WTC11 (cell line): Measurements from ENCODE around the gene CHCHD2. TPM values are rescaled to one million over a fixed set of nuclear protein-coding genes. Genes with fewer than 3 reads are reported as not detected.
"Not testable (repeated sequence)": the region's sequence is repeated elsewhere in the genome, so short reads cannot be mapped to it uniquely, and the experiment has no call there.

ENCODE experiments used
- ATAC-seq: fragments of 200-7000 bp; cut with Tn5 transposase; 2 replicates; pipeline ENCODE4 v1.10.0; 2021; ENCODE audit warnings: mild to moderate bottlenecking, moderate library complexity
- CTCF ChIA-PET: fragments of 300-600 bp; sonication (Branson Sonifier 250); formaldehyde crosslinking; loops from one replicate; lab custom pipeline; 2021; ENCODE audit warnings: antibody characterized with exemption; lab: Charles Lee
- POLR2A ChIA-PET: fragments of 350-600 bp; sonication (Branson Sonifier 250); formaldehyde crosslinking; loops from one replicate; lab custom pipeline; 2021; ENCODE audit warnings: antibody characterized with exemption; lab: Charles Lee
- DNase-seq: peaks from one replicate; pipeline ENCODE4 v3.0.0; 2021; ENCODE audit warnings: low spot score
- H3K27ac Mint-ChIP-seq: 2 replicates; pipeline ENCODE4 v1.8.0; 2021; ENCODE audit warnings: mixed read lengths
- H3K27me3 Mint-ChIP-seq: 2 replicates; pipeline ENCODE4 v1.8.0; 2021; ENCODE audit warnings: low read depth, mild to moderate bottlenecking, moderate library complexity, mixed read lengths
- H3K36me3 Mint-ChIP-seq: 2 replicates; pipeline ENCODE4 v1.8.0; 2021; ENCODE audit warnings: mixed read lengths
- H3K4me1 Mint-ChIP-seq: 2 replicates; pipeline ENCODE4 v1.8.0; 2022; ENCODE audit warnings: mixed read lengths
- H3K4me3 Mint-ChIP-seq: 2 replicates; pipeline ENCODE4 v1.8.0; 2021; ENCODE audit warnings: mild to moderate bottlenecking, moderate library complexity, mixed read lengths
- H3K9me3 Mint-ChIP-seq: 2 replicates; pipeline ENCODE4 v1.8.0; 2021; ENCODE audit warnings: mixed read lengths
- CREM ChIP-seq: sonication (generic); formaldehyde crosslinking; IDR thresholded peaks from 2 replicates; pipeline ENCODE4 v1.8.1; 2022; ENCODE audit warnings: mild to moderate bottlenecking, missing genetic modification reagents, moderate library complexity
- CTCF ChIP-seq: fragments of 200-600 bp; IDR thresholded peaks from 2 replicates; pipeline ENCODE4 v1.8.0; 2022; ENCODE audit warnings: antibody characterized with exemption
- ERG ChIP-seq: fragments of 250-450 bp; sonication (Bioruptor Pico); IDR thresholded peaks from 2 replicates; pipeline ENCODE4 v1.8.0; 2021; ENCODE audit warnings: mild to moderate bottlenecking
- FOXJ3 ChIP-seq: sonication (generic); formaldehyde crosslinking; IDR thresholded peaks from 2 replicates; pipeline ENCODE4 v1.9.0; 2021; ENCODE audit warnings: missing genetic modification reagents, mild to moderate bottlenecking, borderline replicate concordance
- FOXK1 ChIP-seq: sonication (generic); formaldehyde crosslinking; IDR thresholded peaks from 2 replicates; pipeline ENCODE4 v1.8.0; 2022; ENCODE audit warnings: mild to moderate bottlenecking, moderate library complexity, missing genetic modification reagents
- FOXP4 ChIP-seq: sonication (generic); formaldehyde crosslinking; IDR thresholded peaks from 2 replicates; pipeline ENCODE4 v1.8.0; 2022; ENCODE audit warnings: mild to moderate bottlenecking, missing genetic modification reagents
- MXD4 ChIP-seq: fragments of 250-450 bp; sonication (Bioruptor Pico); IDR thresholded peaks from 2 replicates; pipeline ENCODE4 v1.8.0; 2021; ENCODE audit warnings: mild to moderate bottlenecking, moderate library complexity, borderline replicate concordance
- NFATC4 ChIP-seq: fragments of 250-450 bp; sonication (Bioruptor Pico); IDR thresholded peaks from 2 replicates; pipeline ENCODE4 v1.9.0; 2021; ENCODE audit warnings: mild to moderate bottlenecking
- SMAD4 ChIP-seq: sonication (generic); formaldehyde crosslinking; IDR thresholded peaks from 2 replicates; pipeline ENCODE4 v1.8.0; 2022; ENCODE audit warnings: mild to moderate bottlenecking, missing genetic modification reagents
- ZNF138 ChIP-seq: sonication (generic); formaldehyde crosslinking; conservative IDR thresholded peaks from 2 replicates; pipeline ENCODE4 v1.8.1; 2022; ENCODE audit warnings: mild to moderate bottlenecking, moderate library complexity, missing genetic modification reagents
- total RNA-seq: library from RNA; stranded (reverse); gene quantifications from 3 replicates; pipeline ENCODE4 v1.2.3, GENCODE V29; 2021

The CHCHD2 gene
- total RNA-seq, 1 experiment from 2014 or later, result 2.2 TPM

GRCh38 chr7:56107954-56108258 lies 1.6 kb upstream of the CHCHD2 start:
- DNase-seq (no peak), ATAC-seq (no peak)
- no peaks in the 10 kb centered on the region for H3K4me1 Mint-ChIP-seq
- H3K27me3 Mint-ChIP-seq, result peaks cover 2% of the 10 kb centered on the region; the same call in 1 of the 2 replicates
- peaks cover 50% of the 10 kb centered on the region for H3K36me3 Mint-ChIP-seq
- no peak overlapping the region for H3K4me3 Mint-ChIP-seq
- peaks cover 54% of the 10 kb centered on the region for H3K9me3 Mint-ChIP-seq
- no peak overlapping the region for H3K27ac Mint-ChIP-seq
- CTCF ChIA-PET, result no interaction called here
- no peak for TF ChIP-seq ZNF138 (CRISPR knock-in tag)
- TF ChIP-seq SMAD4 (CRISPR knock-in tag), result no peak
- TF ChIP-seq CTCF, result no peak
- no peak for TF ChIP-seq MXD4 (CRISPR knock-in tag)
- TF ChIP-seq NFATC4 (CRISPR knock-in tag), result no peak
- no peak for TF ChIP-seq ERG (CRISPR knock-in tag)
- TF ChIP-seq, all 79 proteins: peak for 0
- POLR2A ChIA-PET, result no interaction called here

GRCh38 chr7:56105508-56105907 lies 768 bp downstream of the CHCHD2 start:
- no peaks in the 10 kb centered on the region for H3K4me1 Mint-ChIP-seq
- H3K27me3 Mint-ChIP-seq, result peaks cover 9% of the 10 kb centered on the region; the same call in 1 of the 2 replicates
- no peak overlapping the region for H3K27ac Mint-ChIP-seq
- CTCF ChIA-PET, result no interaction called here
- peaks cover 66% of the 10 kb centered on the region for H3K9me3 Mint-ChIP-seq
- H3K4me3 Mint-ChIP-seq, result no peak overlapping the region
- no peak for DNase-seq
- no peak for ATAC-seq
- POLR2A ChIA-PET, result no interaction called here
- H3K36me3 Mint-ChIP-seq, result peaks cover 59% of the 10 kb centered on the region
- no peak for TF ChIP-seq FOXJ3 (CRISPR knock-in tag)
- TF ChIP-seq, all 79 proteins: peak for 0

- peaks cover 64% of the 10 kb centered on the region for H3K36me3 Mint-ChIP-seq
Measured at GRCh38 chr7:56104138-56104537, 2.1 kb downstream of the CHCHD2 start.

GRCh38 chr7:56099653-56100052 lies 6.6 kb downstream of the CHCHD2 start:
- Mint-ChIP-seq H3K9me3 (peaks cover 40% of the 10 kb centered on the region), H3K27me3 (peaks cover 10% of the 10 kb centered on the region), H3K27ac (no peak overlapping the region), H3K4me3 (no peak overlapping the region), H3K4me1 (no peaks in the 10 kb centered on the region), H3K36me3 (peaks cover 39% of the 10 kb centered on the region)
- ChIA-PET POLR2A (no interaction called here), CTCF (no interaction called here)
- ATAC-seq (no peak), DNase-seq (no peak)
- TF ChIP-seq FOXP4 (CRISPR knock-in tag) (no peak), CREM (no peak), FOXK1 (no peak)

More at GRCh38 chr7:56104138-56104537, 2.1 kb downstream of the CHCHD2 start:
- CTCF ChIA-PET, DNase-seq, H3K4me1 Mint-ChIP-seq, H3K4me3 Mint-ChIP-seq, H3K27me3 Mint-ChIP-seq, POLR2A ChIA-PET, ATAC-seq, H3K27ac Mint-ChIP-seq: not testable (repeated sequence)
- H3K9me3 Mint-ChIP-seq, result peaks cover 70% of the 10 kb centered on the region

GRCh38 chr7:56098187-56099008 lies 7.9 kb downstream of the CHCHD2 start:
- H3K36me3 Mint-ChIP-seq, result peaks cover 35% of the 10 kb centered on the region
- DNase-seq, H3K27ac Mint-ChIP-seq, H3K4me3 Mint-ChIP-seq, ATAC-seq, CTCF ChIA-PET, POLR2A ChIA-PET, H3K4me1 Mint-ChIP-seq: not testable (repeated sequence)
- H3K9me3 Mint-ChIP-seq, result peaks cover 31% of the 10 kb centered on the region
- H3K27me3 Mint-ChIP-seq, result peaks cover 10% of the 10 kb centered on the region
